ENCODE data around the gene FBXO47. TPM values are rescaled to one million over a fixed set of nuclear protein-coding genes. Genes with fewer than 3 reads are reported as not detected.

FBXO47 gene
- total RNA-seq, 2 donors from 2014 or later = not detected

DNA sequence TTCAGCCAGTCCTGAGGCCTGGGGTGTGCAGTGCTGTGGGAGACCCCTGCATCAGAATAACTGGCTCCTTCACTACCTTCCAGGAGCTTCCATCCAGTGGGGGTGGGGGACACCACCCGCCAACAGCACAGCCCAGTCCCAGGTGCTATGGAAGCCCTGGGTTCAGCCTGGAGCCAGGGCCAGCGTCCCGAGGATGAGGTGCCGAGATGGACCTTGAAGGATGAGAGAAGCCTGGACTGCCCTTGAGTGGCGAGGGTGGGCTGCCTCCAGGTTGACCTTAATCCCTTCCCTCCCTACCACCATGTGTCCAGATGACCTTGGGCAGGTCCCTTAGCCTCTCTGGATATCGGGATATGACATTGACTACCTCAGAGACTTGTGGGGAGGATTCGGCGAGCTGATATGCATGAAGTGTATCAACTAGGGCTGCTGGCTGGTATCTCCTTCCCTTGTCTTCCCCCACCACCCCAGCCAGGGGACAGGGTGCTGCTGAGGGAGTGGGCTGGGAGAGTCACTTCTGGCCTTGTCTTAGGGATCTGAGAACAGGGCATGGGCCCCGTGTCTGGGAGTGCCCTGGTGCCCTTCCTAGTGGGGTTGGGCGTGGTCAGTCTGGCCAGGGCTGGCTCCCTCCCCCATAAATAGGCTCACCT is 56.0 kb downstream of the FBXO47 start:
- TF ChIP-seq, protein P1, sequence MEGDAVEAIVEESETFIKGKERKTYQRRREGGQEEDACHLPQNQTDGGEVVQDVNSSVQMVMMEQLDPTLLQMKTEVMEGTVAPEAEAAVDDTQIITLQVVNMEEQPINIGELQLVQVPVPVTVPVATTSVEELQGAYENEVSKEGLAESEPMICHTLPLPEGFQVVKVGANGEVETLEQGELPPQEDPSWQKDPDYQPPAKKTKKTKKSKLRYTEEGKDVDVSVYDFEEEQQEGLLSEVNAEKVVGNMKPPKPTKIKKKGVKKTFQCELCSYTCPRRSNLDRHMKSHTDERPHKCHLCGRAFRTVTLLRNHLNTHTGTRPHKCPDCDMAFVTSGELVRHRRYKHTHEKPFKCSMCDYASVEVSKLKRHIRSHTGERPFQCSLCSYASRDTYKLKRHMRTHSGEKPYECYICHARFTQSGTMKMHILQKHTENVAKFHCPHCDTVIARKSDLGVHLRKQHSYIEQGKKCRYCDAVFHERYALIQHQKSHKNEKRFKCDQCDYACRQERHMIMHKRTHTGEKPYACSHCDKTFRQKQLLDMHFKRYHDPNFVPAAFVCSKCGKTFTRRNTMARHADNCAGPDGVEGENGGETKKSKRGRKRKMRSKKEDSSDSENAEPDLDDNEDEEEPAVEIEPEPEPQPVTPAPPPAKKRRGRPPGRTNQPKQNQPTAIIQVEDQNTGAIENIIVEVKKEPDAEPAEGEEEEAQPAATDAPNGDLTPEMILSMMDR (IDR thresholded peaks at IDR 0.05) = no peak
- H3K27me3 ChIP-seq (replicated peaks; ENCODE audit: insufficient read depth) = no peaks in the 10 kb centered on the region
- H3K27ac ChIP-seq = no peak overlapping the region
- H3K4me3 ChIP-seq = no peak overlapping the region
- ATAC-seq (ENCODE audit: insufficient number of reproducible peaks, low FRiP score, low read depth) (no peak), DNase-seq (ENCODE audit: low spot score) (no peak)
- peaks cover 23% of the 10 kb centered on the region for H3K36me3 ChIP-seq
- H3K4me1 ChIP-seq (ENCODE audit: control insufficient read depth in 1 of 2, low read depth in 2 of 2) = peaks cover 14 to 48% of the 10 kb centered on the region in 2 donors
- no peaks in the 10 kb centered on the region for H3K9me3 ChIP-seq

DNA sequence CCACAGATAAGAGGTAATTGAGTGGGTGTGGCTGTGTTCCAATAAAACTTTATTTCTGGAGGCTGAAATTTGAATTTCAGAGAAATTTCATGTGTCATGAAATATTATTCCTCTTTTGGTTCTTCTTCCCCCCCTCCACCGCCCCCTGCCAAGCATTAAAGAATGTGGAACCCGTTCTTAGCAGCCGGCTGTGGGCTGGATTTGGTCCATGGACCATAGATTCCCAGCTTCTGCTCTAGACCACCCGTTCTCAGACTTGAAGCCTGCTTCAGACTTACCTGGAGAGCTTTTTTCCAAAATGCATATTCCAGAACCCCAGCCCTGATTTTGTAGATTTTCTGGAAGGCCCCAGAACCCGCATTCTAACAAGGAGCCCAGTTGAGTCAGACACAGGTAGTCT is 56.9 kb downstream of the FBXO47 start:
- Histone ChIP-seq H3K27me3 (replicated peaks; ENCODE audit: insufficient read depth) (no peaks in the 10 kb centered on the region), H3K27ac (no peak overlapping the region), H3K4me1 (ENCODE audit: control insufficient read depth in 1 of 2, low read depth in 2 of 2) (peaks cover 20 to 54% of the 10 kb centered on the region in 2 donors), H3K9me3 (no peaks in the 10 kb centered on the region), H3K4me3 (no peak overlapping the region), H3K36me3 (peaks cover 14% of the 10 kb centered on the region)
- ATAC-seq (ENCODE audit: insufficient number of reproducible peaks, low FRiP score, low read depth) = no peak
- no peak for DNase-seq (ENCODE audit: low spot score)
- TF ChIP-seq, protein P1 (IDR thresholded peaks at IDR 0.05) = no peak

DNA sequence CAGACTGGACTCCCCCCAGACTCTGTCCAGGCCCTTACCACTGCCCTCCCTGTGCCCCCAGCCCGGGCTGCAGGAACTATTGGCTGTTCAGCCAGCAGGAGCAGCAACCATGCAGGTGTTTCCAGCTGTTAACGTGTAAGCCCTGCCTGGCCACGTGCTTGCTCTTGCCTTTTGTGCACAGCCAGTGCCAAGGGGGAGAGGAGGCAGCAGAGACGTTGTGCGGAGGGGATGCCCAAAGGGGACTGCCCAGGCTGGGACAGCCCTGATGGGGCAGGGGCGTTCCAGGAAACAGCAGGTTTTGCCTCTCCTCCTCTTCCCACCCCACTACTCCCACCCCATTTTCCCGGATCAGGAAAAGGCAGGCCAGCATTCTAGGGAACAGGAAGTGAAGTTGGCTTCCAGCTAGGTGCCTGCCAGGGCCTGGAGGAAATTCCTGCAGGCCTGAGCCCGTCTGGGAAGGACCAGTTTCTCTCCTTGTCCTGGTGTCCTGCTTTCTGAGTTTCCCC is 58.5 kb downstream of the FBXO47 start:
- H3K4me1 ChIP-seq (ENCODE audit: control insufficient read depth in 1 of 2, low read depth in 2 of 2) = peaks cover 20 to 54% of the 10 kb centered on the region in 2 donors
- H3K27me3 ChIP-seq (replicated peaks; ENCODE audit: insufficient read depth) = no peaks in the 10 kb centered on the region
- TF ChIP-seq, protein P1 (IDR thresholded peaks at IDR 0.05) = no peak
- no peak overlapping the region for H3K4me3 ChIP-seq
- H3K36me3 ChIP-seq = peaks cover 7% of the 10 kb centered on the region
- H3K27ac ChIP-seq = peak overlapping the region; percentile 4 to 45
- ATAC-seq (ENCODE audit: insufficient number of reproducible peaks, low FRiP score, low read depth) (no peak), DNase-seq (ENCODE audit: low spot score) (no peak)
- no peaks in the 10 kb centered on the region for H3K9me3 ChIP-seq

DNA sequence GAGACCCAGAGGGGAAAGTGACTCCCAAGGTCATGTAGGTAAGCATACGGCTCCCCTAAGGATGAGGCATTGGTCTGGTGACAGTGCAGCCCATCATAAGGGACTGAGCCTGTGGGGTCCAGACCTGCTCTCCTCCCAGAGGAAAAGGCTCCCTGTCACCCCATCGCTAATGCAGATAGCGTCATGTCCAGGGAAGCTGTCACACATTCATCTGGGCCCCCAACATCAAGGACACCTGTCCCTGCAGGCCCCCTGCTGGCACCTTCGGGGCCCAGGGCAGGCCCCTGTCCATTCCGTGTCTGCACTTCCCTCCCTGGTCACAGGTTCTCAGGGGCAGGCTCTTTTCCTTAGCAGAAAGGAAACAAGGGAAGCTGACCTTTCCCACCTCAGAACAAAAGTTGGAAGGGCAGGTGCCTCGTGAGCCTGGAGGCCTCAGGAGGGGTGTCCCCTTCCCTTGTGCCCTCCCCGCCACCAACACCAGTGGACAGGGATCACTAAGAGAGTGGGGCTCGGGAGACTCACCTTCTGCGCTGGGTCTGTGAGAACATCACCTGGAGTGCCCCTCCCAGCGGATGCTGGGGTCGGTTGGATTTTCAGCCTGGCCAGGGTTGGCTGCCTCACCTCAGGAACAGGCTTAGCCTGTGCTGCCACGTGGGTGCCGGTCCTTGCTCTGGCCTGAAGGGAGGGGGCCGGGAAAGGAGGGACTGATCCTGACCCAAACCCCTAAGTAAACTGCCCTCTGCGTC is 59.1 kb downstream of the FBXO47 start:
- TF ChIP-seq, protein P1 (IDR thresholded peaks at IDR 0.05) = no peak
- Histone ChIP-seq H3K27ac (peak overlapping the region; percentile 4 to 45), H3K27me3 (replicated peaks; ENCODE audit: insufficient read depth) (no peaks in the 10 kb centered on the region), H3K4me1 (ENCODE audit: control insufficient read depth in 1 of 2, low read depth in 2 of 2) (peaks cover 20 to 54% of the 10 kb centered on the region in 2 donors), H3K9me3 (no peaks in the 10 kb centered on the region), H3K36me3 (peaks cover 13% of the 10 kb centered on the region), H3K4me3 (no peak overlapping the region)
- DNase-seq (ENCODE audit: low spot score) = no peak
- no peak for ATAC-seq (ENCODE audit: insufficient number of reproducible peaks, low FRiP score, low read depth)

DNA sequence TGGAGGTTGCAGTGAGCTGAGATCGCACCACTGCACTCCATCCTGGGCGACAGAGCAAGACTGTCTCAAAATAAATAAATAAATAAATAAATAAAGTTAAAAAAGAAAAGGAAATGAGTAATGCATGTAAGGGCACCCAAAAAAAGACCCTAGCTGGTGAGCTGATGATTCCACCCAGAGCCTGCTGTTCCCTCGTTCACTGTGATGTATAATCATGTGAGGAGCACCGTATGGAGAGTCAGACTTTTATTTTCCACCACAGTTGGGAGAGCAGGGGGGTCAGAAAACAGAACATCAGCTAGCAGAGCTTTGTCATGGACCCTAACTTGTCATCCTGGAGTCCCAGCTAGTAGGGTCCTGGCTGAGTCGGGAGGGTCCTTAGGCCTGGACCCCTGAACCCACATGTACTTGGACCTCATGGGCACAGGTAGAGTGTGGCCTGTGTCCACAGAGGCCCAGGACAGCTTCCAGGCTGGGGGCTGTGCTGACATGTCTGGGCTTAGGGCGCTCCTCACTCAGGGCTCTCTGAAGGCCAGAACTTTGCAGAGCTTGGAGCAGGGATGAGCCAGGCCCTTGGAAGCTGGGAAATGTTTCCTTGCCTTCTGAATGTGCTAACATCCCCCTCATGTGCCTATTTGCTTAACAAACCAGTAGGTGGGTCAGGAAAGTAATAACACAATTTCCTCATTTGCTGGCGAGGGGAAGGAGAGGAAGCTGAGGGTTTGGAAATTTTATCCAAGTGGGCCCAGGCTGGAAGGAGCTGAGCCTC is 60.6 kb downstream of the FBXO47 start:
- Histone ChIP-seq H3K9me3 (no peaks in the 10 kb centered on the region), H3K27me3 (replicated peaks; ENCODE audit: insufficient read depth) (no peaks in the 10 kb centered on the region), H3K36me3 (peaks cover 13% of the 10 kb centered on the region), H3K27ac (peak overlapping the region; percentile 34 to 50), H3K4me3 (no peak overlapping the region), H3K4me1 (ENCODE audit: control insufficient read depth in 1 of 2, low read depth in 2 of 2) (peaks cover 18 to 52% of the 10 kb centered on the region in 2 donors)
- TF ChIP-seq, protein P1 (IDR thresholded peaks at IDR 0.05) = no peak
- DNase-seq (ENCODE audit: low spot score) (no peak), ATAC-seq (ENCODE audit: insufficient number of reproducible peaks, low FRiP score, low read depth) (peak; percentile 22)

Data from thoracic aorta (tissue), 2 donors.